NB4 (cell line): Measurements from ENCODE around the gene ACLY.

ENCODE experiments used
- POLR2A ChIP-seq: IDR thresholded peaks from 2 replicates; pipeline ENCODE4 v1.6.1; 2011; ENCODE audit warnings: mild to moderate bottlenecking; ENCODE audit not compliant: insufficient read length; ENCODE audit errors: extremely low read depth
- TF ChIP-seq, protein P1 (sequence below): IDR thresholded peaks from one replicate; pipeline ENCODE4 v1.5.1; 2012; ENCODE audit warnings: low read depth, low read length

DNA sequence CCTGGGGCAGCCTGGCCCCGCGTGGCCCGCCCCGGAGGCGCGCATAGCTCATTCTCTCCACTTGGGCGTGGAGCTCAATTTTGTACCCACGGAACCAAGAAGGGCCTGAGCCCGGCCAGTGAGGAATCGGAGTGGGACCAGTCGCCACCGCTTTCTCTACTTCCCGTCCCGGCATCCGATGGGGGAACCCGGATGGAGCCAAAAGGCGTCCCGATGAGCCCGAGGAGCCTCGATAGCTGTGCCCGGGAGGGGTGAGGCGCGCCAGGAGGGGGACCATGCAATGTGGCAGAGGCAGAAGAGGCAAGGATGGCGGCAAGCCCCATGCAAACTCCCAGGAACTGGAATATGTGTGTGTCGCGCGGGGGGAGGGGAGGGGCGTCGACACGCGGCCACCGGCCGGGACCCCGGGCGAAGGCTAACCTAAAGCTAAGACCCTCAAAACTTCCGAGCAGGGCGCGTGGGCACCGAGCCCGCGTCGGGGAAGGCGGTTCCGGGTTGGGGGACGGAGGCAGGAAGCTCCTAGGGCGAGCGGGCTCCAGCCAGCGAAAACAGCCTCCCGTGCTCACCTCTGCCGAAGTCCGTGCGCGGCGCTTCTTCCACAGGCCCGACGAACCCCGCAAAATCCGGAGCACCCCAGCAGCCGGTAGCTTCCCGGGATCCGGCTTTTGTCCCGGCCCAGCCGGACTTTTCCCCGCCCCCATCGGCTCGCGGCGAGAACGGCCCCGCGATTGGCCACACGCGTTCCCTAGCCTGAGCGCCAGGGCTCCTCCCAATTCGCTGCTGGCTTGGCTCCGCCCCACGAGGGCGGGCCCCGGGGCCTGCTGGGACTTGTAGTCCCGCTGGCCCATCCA, at the start of gene ACLY:
- peak; percentile 83 for TF ChIP-seq POLR2A
- TF ChIP-seq, protein P1, sequence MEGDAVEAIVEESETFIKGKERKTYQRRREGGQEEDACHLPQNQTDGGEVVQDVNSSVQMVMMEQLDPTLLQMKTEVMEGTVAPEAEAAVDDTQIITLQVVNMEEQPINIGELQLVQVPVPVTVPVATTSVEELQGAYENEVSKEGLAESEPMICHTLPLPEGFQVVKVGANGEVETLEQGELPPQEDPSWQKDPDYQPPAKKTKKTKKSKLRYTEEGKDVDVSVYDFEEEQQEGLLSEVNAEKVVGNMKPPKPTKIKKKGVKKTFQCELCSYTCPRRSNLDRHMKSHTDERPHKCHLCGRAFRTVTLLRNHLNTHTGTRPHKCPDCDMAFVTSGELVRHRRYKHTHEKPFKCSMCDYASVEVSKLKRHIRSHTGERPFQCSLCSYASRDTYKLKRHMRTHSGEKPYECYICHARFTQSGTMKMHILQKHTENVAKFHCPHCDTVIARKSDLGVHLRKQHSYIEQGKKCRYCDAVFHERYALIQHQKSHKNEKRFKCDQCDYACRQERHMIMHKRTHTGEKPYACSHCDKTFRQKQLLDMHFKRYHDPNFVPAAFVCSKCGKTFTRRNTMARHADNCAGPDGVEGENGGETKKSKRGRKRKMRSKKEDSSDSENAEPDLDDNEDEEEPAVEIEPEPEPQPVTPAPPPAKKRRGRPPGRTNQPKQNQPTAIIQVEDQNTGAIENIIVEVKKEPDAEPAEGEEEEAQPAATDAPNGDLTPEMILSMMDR = no peak
